ENCODE results near the gene TPPP2. TPM values are rescaled to one million over a fixed set of nuclear protein-coding genes. Genes with fewer than 3 reads are reported as not detected.

TPPP2 gene
- polyA plus RNA-seq, 5 donors, result 0.12 to 0.39 (median 0.23) TPM

DNA sequence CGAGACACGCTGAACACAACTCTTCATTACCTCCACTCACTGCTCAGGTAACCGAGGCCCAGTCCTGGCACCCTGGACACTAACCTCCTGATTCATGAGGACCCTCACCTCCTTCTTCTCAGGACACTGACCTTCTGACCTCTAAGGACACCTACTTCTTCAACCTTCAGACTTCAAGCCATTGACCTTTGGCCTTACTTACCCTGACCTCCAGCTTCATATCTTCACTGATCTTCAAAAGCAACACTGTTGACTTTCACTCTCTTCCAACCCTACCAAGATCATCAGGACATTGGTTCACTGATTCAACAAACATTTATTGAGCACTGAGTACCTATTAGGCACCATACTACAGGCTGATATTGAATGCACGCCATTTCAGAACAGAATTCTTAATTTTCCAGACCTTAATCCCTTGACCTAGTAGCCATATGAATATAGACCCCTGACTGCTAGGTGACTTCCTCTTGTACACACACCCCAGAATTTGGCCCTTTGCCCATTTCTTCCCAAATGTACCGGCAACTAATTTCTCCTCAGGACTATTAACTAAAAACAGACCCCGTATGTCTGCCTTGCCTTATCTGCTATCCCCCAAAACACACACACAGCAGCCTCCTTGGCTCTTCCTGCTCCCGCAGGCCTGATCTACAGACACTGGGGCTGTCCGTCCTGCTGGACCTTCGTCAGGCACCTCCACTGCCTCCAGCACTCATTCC is 45.9 kb downstream of the TPPP2 start:
- no peak for DNase-seq

DNA sequence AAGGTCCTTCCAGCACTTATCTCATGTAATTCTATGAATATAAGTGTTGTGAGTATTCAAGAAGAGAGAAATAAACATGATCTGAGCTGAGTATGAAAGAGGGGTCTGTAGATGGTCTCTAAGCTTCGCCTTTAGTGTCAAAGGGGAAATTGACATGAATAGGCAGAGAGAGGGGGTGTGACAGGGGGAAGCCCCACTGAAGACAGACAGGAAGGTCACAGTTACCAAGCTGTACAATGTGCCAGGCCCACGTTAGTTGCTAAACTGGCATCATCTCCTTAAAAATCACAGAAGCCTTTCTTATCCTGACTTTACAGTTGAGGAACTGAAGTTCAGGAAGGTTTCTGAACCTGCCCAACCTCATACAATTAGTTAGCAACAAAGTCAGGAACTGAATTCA is 47.7 kb downstream of the TPPP2 start:
- DNase-seq, result no peak

DNA sequence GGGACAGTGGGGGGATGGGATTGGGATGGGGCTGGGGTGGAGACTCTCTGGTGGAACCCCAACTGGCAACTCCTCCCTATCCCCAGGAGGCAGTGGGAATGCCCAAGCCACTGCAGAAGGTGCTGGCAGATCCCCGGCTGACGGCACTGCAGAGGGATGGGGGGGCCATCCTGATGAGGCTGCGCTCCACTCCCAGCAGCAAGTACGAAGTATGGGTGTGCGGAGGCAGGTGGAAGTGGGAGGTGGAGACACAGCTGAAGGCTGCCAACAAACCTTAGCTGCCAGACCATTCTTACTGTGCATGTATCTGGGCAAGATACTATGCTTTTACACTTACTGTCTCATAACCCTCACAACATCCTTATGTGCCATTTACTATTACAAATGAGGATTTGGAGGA is 48.3 kb downstream of the TPPP2 start:
- no peak for DNase-seq

DNA sequence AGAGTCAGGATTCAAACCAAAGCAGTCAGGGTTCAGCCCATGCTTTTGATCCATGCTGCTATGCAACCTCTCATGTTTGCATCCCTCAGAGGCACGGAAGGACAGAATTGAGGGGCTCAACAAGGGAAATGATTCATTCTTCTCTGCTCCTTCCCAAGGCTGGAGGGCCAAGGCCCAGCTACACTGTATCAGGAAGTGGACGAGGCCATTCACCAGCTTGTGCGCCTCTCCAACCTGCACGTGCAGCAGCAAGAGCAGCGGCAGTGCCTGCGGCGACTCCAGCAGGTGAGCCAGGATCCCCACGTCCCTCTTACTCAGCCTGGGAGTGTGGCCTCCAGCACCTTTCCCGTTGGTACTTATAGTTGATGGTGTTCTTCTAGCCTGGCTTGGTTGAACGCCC is 48.7 kb downstream of the TPPP2 start:
- DNase-seq, result no peak

DNA sequence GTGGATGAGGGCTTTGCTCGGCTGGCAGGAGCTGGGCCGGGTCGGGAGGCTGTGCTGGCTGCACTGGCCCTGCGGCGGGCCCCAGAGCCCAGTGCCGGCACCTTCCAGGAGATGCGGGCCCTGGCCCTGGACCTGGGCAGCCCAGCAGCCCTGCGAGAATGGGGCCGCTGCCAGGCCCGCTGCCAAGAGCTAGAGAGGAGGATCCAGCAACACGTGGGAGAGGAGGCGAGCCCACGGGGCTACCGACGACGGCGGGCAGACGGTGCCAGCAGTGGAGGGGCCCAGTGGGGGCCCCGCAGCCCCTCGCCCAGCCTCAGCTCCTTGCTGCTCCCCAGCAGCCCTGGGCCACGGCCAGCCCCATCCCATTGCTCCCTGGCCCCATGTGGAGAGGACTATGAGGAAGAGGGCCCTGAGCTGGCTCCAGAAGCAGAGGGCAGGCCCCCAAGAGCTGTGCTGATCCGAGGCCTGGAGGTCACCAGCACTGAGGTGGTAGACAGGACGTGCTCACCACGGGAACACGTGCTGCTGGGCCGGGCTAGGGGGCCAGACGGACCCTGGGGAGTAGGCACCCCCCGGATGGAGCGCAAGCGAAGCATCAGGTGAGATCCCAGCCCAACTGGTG is 51.6 kb downstream of the TPPP2 start:
- no peak for DNase-seq

Other genes with a start within 250 kb of the TPPP2 start
- 1 to 10 TPM; 6.5 to 8.3 (median 7.9) TPM for gene RNASE6, start 248.9 kb upstream of the TPPP2 start, polyA plus RNA-seq (ENCODE audit: insufficient read depth in 1 of 5, insufficient read length in 5 of 5, low replicate concordance in 1 of 5)
- 100 to 1,000 TPM; 299 to 478 (median 401) TPM for gene RNASE1, start 227.4 kb upstream of the TPPP2 start, polyA plus RNA-seq (ENCODE audit: insufficient read depth in 1 of 5, insufficient read length in 5 of 5, low replicate concordance in 1 of 5)
- 1 to 10 TPM in 1 of 5 donors, under 1 TPM in 3, not detected in 1; 0.44 to 1.6 (median 0.72) TPM for gene RNASE3, start 138.8 kb upstream of the TPPP2 start, polyA plus RNA-seq (ENCODE audit: insufficient read depth in 1 of 5, insufficient read length in 5 of 5, low replicate concordance in 1 of 5)
- 1 to 10 TPM; 1.2 to 2.5 (median 1.8) TPM for gene RNASE2, start 74.7 kb upstream of the TPPP2 start, polyA plus RNA-seq (ENCODE audit: insufficient read depth in 1 of 5, insufficient read length in 5 of 5, low replicate concordance in 1 of 5)
- 100 to 1,000 TPM; 104 to 139 (median 116) TPM for gene METTL17, start 40.2 kb upstream of the TPPP2 start, polyA plus RNA-seq (ENCODE audit: insufficient read depth in 1 of 5, insufficient read length in 5 of 5, low replicate concordance in 1 of 5)
- gene SLC39A2, start 30.9 kb upstream of the TPPP2 start, polyA plus RNA-seq (ENCODE audit: insufficient read depth in 1 of 5, insufficient read length in 5 of 5, low replicate concordance in 1 of 5), result under 1 TPM in 2 of 5 donors, not detected in 3; 0.14 to 0.49 TPM
- gene NDRG2, start 5.2 kb upstream of the TPPP2 start, polyA plus RNA-seq (ENCODE audit: insufficient read depth in 1 of 5, insufficient read length in 5 of 5, low replicate concordance in 1 of 5), result 100 to 1,000 TPM; 123 to 163 (median 138) TPM
- under 1 TPM in 1 of 5 donors, not detected in 4; 0.16 TPM for gene RNASE13, start 4.6 kb downstream of the TPPP2 start, polyA plus RNA-seq (ENCODE audit: insufficient read depth in 1 of 5, insufficient read length in 5 of 5, low replicate concordance in 1 of 5)
- under 1 TPM in 3 of 5 donors, not detected in 2; 0.12 to 0.13 (median 0.12) TPM for gene RNASE7, start 12.1 kb downstream of the TPPP2 start, polyA plus RNA-seq (ENCODE audit: insufficient read depth in 1 of 5, insufficient read length in 5 of 5, low replicate concordance in 1 of 5)
- not detected for gene RNASE8, start 27.6 kb downstream of the TPPP2 start, polyA plus RNA-seq (ENCODE audit: insufficient read depth in 1 of 5, insufficient read length in 5 of 5, low replicate concordance in 1 of 5)
- gene ARHGEF40, start 40.1 kb downstream of the TPPP2 start, polyA plus RNA-seq (ENCODE audit: insufficient read depth in 1 of 5, insufficient read length in 5 of 5, low replicate concordance in 1 of 5), result 10 to 100 TPM; 69.5 to 88.8 (median 83.3) TPM
- 10 to 100 TPM; 28.2 to 49.2 (median 34.2) TPM for gene ZNF219, start 68.4 kb downstream of the TPPP2 start, polyA plus RNA-seq (ENCODE audit: insufficient read depth in 1 of 5, insufficient read length in 5 of 5, low replicate concordance in 1 of 5)
- gene TMEM253, start 70.8 kb downstream of the TPPP2 start, polyA plus RNA-seq (ENCODE audit: insufficient read depth in 1 of 5, insufficient read length in 5 of 5, low replicate concordance in 1 of 5), result 1 to 10 TPM in 3 of 5 donors, under 1 TPM in 2; 0.74 to 2.3 (median 1.0) TPM
- under 1 TPM; 0.03 to 0.36 (median 0.10) TPM for gene OR5AU1, start 125.8 kb downstream of the TPPP2 start, polyA plus RNA-seq (ENCODE audit: insufficient read depth in 1 of 5, insufficient read length in 5 of 5, low replicate concordance in 1 of 5)
- 100 to 1,000 TPM; 694 to 979 (median 852) TPM for gene HNRNPC, start 239.2 kb downstream of the TPPP2 start, polyA plus RNA-seq (ENCODE audit: insufficient read depth in 1 of 5, insufficient read length in 5 of 5, low replicate concordance in 1 of 5)
- gene RPGRIP1, start 249.9 kb downstream of the TPPP2 start, polyA plus RNA-seq (ENCODE audit: insufficient read depth in 1 of 5, insufficient read length in 5 of 5, low replicate concordance in 1 of 5), result under 1 TPM; 0.53 to 0.93 (median 0.74) TPM